Esophagus (tissue), 2 donors: Measurements from ENCODE around the gene WDR74. TPM values are rescaled to one million over a fixed set of nuclear protein-coding genes. Genes with fewer than 3 reads are reported as not detected.
"Not testable (repeated sequence)": the region's sequence is repeated elsewhere in the genome, so short reads cannot be mapped to it uniquely, and the experiment has no call there.

Experiments
- H3K27ac ChIP-seq, 2 donors: one replicate each; pipeline ENCODE4 v1.5.1; 2013; ENCODE audit warnings: low read depth in 2 of 2, mild to moderate bottlenecking in 2 of 2, inconsistent platforms in 1 of 2, low read length in 1 of 2, moderate library complexity in 1 of 2
- H3K27me3 ChIP-seq, 2 donors: one replicate each; pipeline ENCODE4 v1.6.1; 2013; ENCODE audit warnings: low read length in 2 of 2, control low read depth in 1 of 2, mild to moderate bottlenecking in 1 of 2; ENCODE audit not compliant: insufficient read depth in 2 of 2, control insufficient read depth in 1 of 2
- H3K36me3 ChIP-seq, 2 donors: one replicate each; pipeline ENCODE4 v1.6.1; 2013; ENCODE audit warnings: low read length in 1 of 2; ENCODE audit not compliant: control insufficient read depth in 2 of 2, insufficient read depth in 2 of 2
- H3K4me1 ChIP-seq, 2 donors: one replicate each; pipeline ENCODE4 v1.6.1; 2013; ENCODE audit warnings: low read length in 1 of 2; ENCODE audit not compliant: control insufficient read depth in 2 of 2, insufficient read depth in 2 of 2
- H3K4me3 ChIP-seq, 2 donors: one replicate each; pipeline ENCODE4 v1.5.1; 2013; ENCODE audit warnings: low read length in 2 of 2, mild to moderate bottlenecking in 2 of 2, low read depth in 1 of 2, moderate library complexity in 1 of 2
- H3K9me3 ChIP-seq, 2 donors: one replicate each; pipeline ENCODE4 v1.6.1; 2013; ENCODE audit warnings: mild to moderate bottlenecking in 2 of 2, low read depth in 1 of 2, low read length in 1 of 2, moderate library complexity in 1 of 2; ENCODE audit not compliant: control insufficient read depth in 2 of 2, insufficient read depth in 1 of 2
- WGBS, 2 donors: extraction: QIAGEN DNeasy Blood & Tissue Kit; methylation state at CpG; one replicate each; pipeline ENCODE4 v1.1.7; 2013; 5-methylcytosine and 5-hydroxymethylcytosine counted together
- polyA plus RNA-seq, 2 donors: library from polyadenylated mRNA; stranded (reverse); fragments of 200-250 nt; gene quantifications; one replicate each; pipeline ENCODE4 v1.2.3, GENCODE V29; 2013
- donor health status: healthy with polysubstance abuse.
- donor health status: Bipolar disorder and iron deficiency.

WDR74 gene
- polyA plus RNA-seq, 2 donors, result 44.0 to 44.6 TPM

DNA sequence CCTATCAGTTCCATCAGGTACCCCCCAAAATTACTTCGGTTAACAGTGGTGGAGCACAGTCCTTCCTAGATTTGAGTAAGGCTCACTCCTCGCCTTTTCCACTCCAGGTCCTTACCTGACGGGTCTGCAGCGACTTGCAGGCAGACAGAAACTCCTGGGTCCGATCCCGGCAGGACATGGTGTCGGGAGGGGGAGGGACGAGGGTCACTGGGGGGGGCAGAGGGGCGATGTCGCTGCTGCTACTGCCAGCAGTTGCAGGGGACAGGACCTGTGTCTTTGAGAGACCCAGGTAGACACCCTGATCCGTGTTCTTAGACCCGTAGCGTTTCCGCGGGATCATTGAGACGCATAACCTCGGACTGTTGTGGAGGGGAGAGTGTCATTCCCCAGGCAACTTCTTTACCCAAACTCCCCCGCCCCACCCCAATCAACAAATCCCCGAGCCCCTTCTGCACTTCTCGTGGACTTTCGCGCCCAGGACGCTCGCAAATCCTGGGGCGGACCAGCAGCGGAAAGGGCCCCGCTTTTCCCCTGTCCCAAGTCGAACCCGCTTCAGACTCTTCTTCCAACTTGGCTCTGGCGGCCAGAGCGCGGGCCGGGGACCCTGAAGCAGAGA, 8.4 kb downstream of the WDR74 start:
- H3K27me3 ChIP-seq, result no peaks in the 10 kb centered on the region
- peaks cover 0 to 5% of the 10 kb centered on the region in 2 donors for H3K4me1 ChIP-seq
- no peaks in the 10 kb centered on the region for H3K9me3 ChIP-seq
- peaks cover 18 to 23% of the 10 kb centered on the region in 2 donors for H3K36me3 ChIP-seq
- peak overlapping the region; percentile 84 to 98 for H3K27ac ChIP-seq
- WGBS, 2 donors, result 0 to 1% methylated on average over 33 of the region's 33 CpGs
- H3K4me3 ChIP-seq, result peak overlapping the region; percentile 79 to 93

DNA sequence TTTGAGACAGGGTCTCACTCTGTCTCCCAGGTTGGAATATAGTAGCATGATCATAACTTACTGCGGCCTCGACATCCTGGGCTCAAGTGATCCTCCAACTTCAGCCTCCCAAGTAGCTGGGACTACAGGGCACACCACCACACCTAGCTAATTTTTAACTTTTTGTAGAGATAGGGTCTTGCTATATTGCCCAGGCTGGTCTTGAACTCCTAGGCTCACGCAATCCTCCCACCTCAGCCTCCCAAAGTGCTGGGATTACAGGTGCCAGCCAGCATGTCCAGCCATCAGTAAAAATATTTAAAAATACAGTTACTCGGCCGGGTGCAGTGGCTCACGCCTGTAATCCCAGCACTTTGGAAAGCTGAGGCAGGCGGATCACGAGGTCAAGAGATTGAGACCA, 11.3 kb downstream of the WDR74 start:
- WGBS, 2 donors, result 96% methylated on average over 8 of the region's 8 CpGs
- not testable (repeated sequence) for H3K4me1 ChIP-seq, H3K4me3 ChIP-seq, H3K9me3 ChIP-seq, H3K27me3 ChIP-seq, H3K27ac ChIP-seq
- H3K36me3 ChIP-seq, result peaks cover 21 to 25% of the 10 kb centered on the region in 2 donors

DNA sequence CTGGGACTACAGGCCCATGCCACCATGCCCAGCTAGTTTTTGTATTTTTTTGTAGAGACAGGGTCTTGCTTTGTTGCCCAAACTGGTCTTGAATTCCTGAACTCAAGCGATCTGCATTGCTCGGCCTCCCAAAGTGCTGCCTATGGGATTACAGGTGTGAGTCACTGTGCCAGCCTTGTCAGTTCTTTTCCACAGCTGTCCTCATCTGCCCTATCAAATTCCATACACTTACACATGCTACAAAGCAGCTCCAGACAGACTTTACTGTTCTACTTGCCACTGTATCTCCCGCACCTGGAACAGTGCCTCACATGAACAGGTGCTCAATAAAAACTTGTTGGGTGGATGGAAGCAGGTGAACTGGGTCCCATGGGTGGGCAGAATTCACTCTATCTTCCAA, 15.7 kb downstream of the WDR74 start:
- WGBS, 2 donors, result 91 to 92% methylated on average over 3 of the region's 3 CpGs
- H3K36me3 ChIP-seq, result peaks cover 21 to 33% of the 10 kb centered on the region in 2 donors
- no peaks in the 10 kb centered on the region for H3K9me3 ChIP-seq
- no peaks in the 10 kb centered on the region for H3K4me1 ChIP-seq
- H3K27ac ChIP-seq, result no peak overlapping the region
- H3K27me3 ChIP-seq, result no peaks in the 10 kb centered on the region
- H3K4me3 ChIP-seq, result no peak overlapping the region

DNA sequence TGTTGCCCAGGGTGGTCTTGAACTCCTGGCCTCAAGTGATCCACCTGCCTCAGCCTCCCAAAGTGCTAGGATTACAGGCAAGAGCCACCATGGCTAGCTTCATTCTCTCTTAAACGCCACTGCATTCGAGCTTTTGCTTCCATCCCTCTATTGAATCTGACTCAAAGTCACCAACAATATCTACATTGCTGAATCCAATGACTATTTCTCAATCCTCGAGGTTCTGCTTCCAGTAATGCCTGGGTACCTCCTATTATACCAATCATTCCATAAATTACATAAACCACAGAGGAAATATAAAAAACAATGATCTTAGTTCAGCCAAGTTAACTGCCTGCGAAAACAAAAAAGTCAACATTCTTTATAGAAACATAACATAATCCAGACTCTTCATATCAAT, 22.3 kb downstream of the WDR74 start:
- H3K27ac ChIP-seq, result no peak overlapping the region
- no peaks in the 10 kb centered on the region for H3K9me3 ChIP-seq
- H3K36me3 ChIP-seq, result peaks cover 0 to 5% of the 10 kb centered on the region in 2 donors
- H3K4me1 ChIP-seq, result no peaks in the 10 kb centered on the region
- no peak overlapping the region for H3K4me3 ChIP-seq
- 89 to 90% methylated on average over 4 of the region's 4 CpGs for WGBS, 2 donors
- H3K27me3 ChIP-seq, result no peaks in the 10 kb centered on the region

DNA sequence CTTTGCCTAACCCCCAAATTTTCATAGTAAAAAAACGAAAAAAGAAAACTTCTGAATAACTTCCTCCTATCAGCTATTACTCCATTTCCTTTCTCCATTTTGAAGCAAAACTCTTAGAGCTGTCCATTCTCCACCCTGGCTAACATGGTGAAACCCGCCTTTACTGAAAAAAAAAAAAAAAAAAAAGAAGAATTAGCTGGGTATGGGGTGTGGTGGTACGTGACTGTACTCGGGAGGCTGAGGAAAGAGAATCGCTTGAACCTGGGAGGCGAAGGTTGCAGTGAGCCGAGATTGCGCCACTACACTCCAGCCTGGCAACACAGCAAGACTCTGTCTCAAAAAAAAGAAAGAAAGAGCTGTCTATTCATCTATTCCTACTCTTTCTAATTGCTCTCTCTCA, 22.8 kb downstream of the WDR74 start:
- Histone ChIP-seq H3K27ac (no peak overlapping the region), H3K36me3 (peaks cover 0 to 2% of the 10 kb centered on the region in 2 donors), H3K4me3 (no peak overlapping the region), H3K27me3 (no peaks in the 10 kb centered on the region), H3K9me3 (no peaks in the 10 kb centered on the region), H3K4me1 (no peaks in the 10 kb centered on the region)
- WGBS, 2 donors, result 81 to 83% methylated on average over 8 of the region's 8 CpGs

DNA sequence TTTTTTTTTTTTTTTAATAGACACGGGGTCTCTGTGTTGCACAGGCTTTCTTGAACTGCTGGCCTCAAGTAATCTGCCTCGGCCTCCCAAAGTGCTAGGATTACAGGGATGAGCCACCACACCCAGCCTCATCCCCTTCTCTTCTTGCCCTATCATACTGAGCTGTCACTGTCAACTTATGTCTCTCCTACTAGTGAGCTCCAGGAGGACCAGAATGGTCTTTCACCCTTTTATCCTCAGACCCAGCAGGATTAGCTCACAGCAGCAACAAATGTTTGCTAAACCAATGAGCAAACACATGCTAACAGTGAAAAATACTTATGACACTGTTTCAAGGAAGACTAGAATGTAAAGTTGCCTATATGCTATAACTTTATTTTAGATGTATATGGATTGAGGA, 27.7 kb downstream of the WDR74 start:
- Histone ChIP-seq H3K36me3 (no peaks in the 10 kb centered on the region), H3K27ac (no peak overlapping the region), H3K4me1 (peaks cover 0 to 2% of the 10 kb centered on the region in 2 donors), H3K9me3 (no peaks in the 10 kb centered on the region), H3K27me3 (no peaks in the 10 kb centered on the region), H3K4me3 (no peak overlapping the region)
- WGBS, 2 donors, result 68 to 79% methylated on average over 2 of the region's 2 CpGs

- Histone ChIP-seq H3K36me3 (no peaks in the 10 kb centered on the region), H3K27me3 (no peaks in the 10 kb centered on the region), H3K4me3 (no peak overlapping the region), H3K9me3 (no peaks in the 10 kb centered on the region), H3K27ac (no peak overlapping the region), H3K4me1 (peaks cover 0 to 9% of the 10 kb centered on the region in 2 donors)
- WGBS, 2 donors, result 25 to 44% methylated on average over 1 of the region's 1 CpG
These were observed 28.6 kb downstream of the WDR74 start for GRCh38 chr11:62810748-62811147.

DNA sequence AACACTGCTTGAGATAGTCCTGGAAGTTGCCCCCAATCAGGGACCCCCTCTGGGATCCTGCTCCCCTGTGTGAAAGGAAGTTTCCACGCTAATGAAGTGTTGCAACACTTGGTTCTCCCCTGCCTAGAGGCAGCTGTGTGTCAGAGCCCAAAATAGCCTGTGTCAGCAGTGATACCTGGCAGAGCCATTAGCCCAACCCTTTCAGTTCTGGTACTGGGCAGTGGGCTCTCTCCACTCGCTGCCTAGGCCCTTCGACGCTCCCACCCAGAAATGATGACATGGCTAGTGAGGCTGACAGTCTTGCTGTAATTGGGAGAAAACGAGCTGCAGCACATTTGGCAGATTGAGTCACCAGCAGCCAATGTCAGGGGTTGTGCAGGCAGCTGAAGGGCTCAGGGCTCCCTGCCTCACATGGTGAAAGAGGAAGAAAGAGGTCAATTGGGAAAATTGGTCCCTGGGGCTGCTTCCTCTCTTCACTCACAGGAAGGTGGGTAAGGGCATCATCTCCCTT, 32.7 kb downstream of the WDR74 start:
- Histone ChIP-seq H3K27ac (peak overlapping the region; percentile 83 to 92), H3K27me3 (no peaks in the 10 kb centered on the region), H3K4me3 (no peak overlapping the region), H3K4me1 (peaks cover 0 to 9% of the 10 kb centered on the region in 2 donors), H3K36me3 (peaks cover 4% of the 10 kb centered on the region in 2 donors), H3K9me3 (no peaks in the 10 kb centered on the region)
- WGBS, 2 donors, result 45 to 60% methylated on average over 5 of the region's 5 CpGs

- peak overlapping the region; percentile 80 to 91 for H3K4me3 ChIP-seq
- peak overlapping the region; percentile 92 to 94 for H3K27ac ChIP-seq
- no peaks in the 10 kb centered on the region for H3K27me3 ChIP-seq
- no peaks in the 10 kb centered on the region for H3K9me3 ChIP-seq
- peaks cover 0 to 9% of the 10 kb centered on the region in 2 donors for H3K4me1 ChIP-seq
- WGBS, 2 donors, result 18 to 21% methylated on average over 12 of the region's 12 CpGs
- H3K36me3 ChIP-seq, result peaks cover 6 to 11% of the 10 kb centered on the region in 2 donors
These were observed 33.4 kb downstream of the WDR74 start for GRCh38 chr11:62805961-62806441.
